Mesothelial cell of epicardium (in vitro differentiated cells): Measurements from ENCODE around the gene TMEM25. TPM values are rescaled to one million over a fixed set of nuclear protein-coding genes. Genes with fewer than 3 reads are reported as not detected.
"Not testable (repeated sequence)": the region's sequence is repeated elsewhere in the genome, so short reads cannot be mapped to it uniquely, and the experiment has no call there.

ENCODE experiments used
- DNase-seq, 2 experiments: peaks; one replicate each; pipeline ENCODE4 v3.0.0; 2021; ENCODE audit warnings: low spot score in 2 of 2; ENCODE audit not compliant: unreplicated experiment in 2 of 2
- H3K27ac Mint-ChIP-seq: 2 replicates; pipeline ENCODE4 v1.8.0; 2021; ENCODE audit warnings: mixed read lengths
- H3K27me3 Mint-ChIP-seq: 2 replicates; pipeline ENCODE4 v1.8.0; 2021; ENCODE audit warnings: low read depth, mixed read lengths
- H3K36me3 Mint-ChIP-seq: 2 replicates; pipeline ENCODE4 v1.8.0; 2021; ENCODE audit warnings: mixed read lengths
- H3K4me1 Mint-ChIP-seq: 2 replicates; pipeline ENCODE4 v1.8.0; 2021; ENCODE audit warnings: mixed read lengths
- H3K4me3 Mint-ChIP-seq: 2 replicates; pipeline ENCODE4 v1.8.0; 2021; ENCODE audit warnings: mild to moderate bottlenecking, moderate library complexity, mixed read lengths
- H3K9me3 Mint-ChIP-seq: 2 replicates; pipeline ENCODE4 v1.8.0; 2021; ENCODE audit warnings: mixed read lengths
- CTCF ChIP-seq: fragments of 200-600 bp; sonication (generic); IDR thresholded peaks from one replicate; pipeline ENCODE4 v1.5.0; 2021; ENCODE audit warnings: antibody characterized with exemption; ENCODE audit not compliant: unreplicated experiment
- total RNA-seq: library from RNA; stranded (reverse); gene quantifications from 3 replicates; pipeline ENCODE4 v1.2.1, GENCODE V29; 2021

Gene TMEM25
- total RNA-seq, 1 donor from 2014 or later: 46.1 TPM

DNA sequence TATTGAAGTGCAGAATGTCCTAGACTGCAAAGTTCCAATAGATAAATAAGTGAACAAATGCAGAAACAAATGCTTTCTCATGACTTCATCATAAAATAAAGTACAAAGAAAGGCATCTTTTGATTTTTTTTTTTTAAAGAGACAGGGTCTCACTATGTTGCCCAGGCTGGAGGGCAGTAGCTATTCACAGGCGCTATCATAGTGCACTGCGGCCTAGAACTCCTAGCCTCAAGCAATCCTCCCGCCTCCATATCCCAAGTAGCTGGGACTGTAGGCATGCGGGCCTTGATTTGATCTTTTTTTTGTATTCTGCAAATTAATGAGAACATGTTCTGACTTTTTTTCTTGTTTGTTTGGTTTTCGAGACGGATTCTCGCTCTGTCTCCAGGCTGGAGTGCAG, 43.6 kb downstream of the TMEM25 start:
- no peak for DNase-seq
- TF ChIP-seq CTCF: no peak
- Mint-ChIP-seq H3K36me3 (no peaks in the 10 kb centered on the region), H3K27ac (peak overlapping the region; percentile 82), H3K27me3 (no peaks in the 10 kb centered on the region), H3K9me3 (no peaks in the 10 kb centered on the region), H3K4me3 (peak overlapping the region; percentile 53), H3K4me1 (peaks cover 37% of the 10 kb centered on the region)

DNA sequence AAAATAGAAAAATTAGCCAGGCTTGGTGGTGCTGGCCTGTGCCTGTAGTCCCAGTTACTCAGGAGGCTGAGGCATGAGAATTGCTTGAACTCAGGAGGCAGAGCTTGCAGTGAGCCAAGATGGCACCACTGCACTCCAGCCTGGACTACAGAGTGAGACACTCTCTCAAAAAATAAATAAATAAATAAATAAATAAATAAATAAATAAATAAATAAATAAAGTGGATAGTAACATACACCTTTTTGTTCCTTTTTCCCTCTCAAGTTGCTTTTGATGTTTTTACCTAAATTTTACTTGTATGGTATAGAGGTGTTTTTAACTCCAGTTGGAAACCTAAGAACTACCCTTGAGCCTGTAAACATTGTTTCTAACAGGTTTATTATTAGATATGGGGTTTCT, 47.0 kb downstream of the TMEM25 start:
- not testable (repeated sequence) for H3K27me3 Mint-ChIP-seq, H3K27ac Mint-ChIP-seq, H3K9me3 Mint-ChIP-seq, H3K4me3 Mint-ChIP-seq, H3K36me3 Mint-ChIP-seq, DNase-seq
- peaks cover 31% of the 10 kb centered on the region for H3K4me1 Mint-ChIP-seq

DNA sequence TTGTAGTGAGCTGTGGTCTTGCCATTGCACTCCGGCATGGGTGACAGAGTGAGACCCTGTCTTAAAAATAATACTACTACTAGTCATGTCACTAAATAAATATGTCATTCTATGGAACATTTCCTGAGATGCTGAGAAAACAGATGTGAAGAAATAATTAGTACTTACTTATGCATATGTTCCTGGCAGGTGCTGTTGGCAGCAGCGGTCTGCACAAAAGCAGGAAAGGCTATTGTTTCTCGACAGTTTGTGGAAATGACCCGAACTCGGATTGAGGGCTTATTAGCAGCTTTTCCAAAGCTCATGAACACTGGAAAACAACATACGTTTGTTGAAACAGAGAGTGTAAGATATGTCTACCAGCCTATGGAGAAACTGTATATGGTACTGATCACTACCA, 50.1 kb downstream of the TMEM25 start:
- TF ChIP-seq CTCF: no peak
- H3K4me3 Mint-ChIP-seq: no peak overlapping the region
- no peak overlapping the region for H3K27ac Mint-ChIP-seq
- no peaks in the 10 kb centered on the region for H3K27me3 Mint-ChIP-seq
- H3K4me1 Mint-ChIP-seq: peaks cover 5% of the 10 kb centered on the region
- H3K9me3 Mint-ChIP-seq: no peaks in the 10 kb centered on the region
- no peak for DNase-seq
- peaks cover 22% of the 10 kb centered on the region for H3K36me3 Mint-ChIP-seq

Other genes starting within 250 kb of the TMEM25 start
- gene CD3E, start 226.5 kb upstream of the TMEM25 start, total RNA-seq: not detected in 3 replicates
- gene CD3D, start 188.5 kb upstream of the TMEM25 start, total RNA-seq: not detected in 3 replicates
- not detected in 3 replicates for gene CD3G, start 186.8 kb upstream of the TMEM25 start, total RNA-seq
- 40.5 to 41.5 TPM (median 41.5 TPM) in 3 replicates for gene UBE4A, start 171.6 kb upstream of the TMEM25 start, total RNA-seq
- gene ATP5MG, start 129.6 kb upstream of the TMEM25 start, total RNA-seq: 168 to 188 TPM (median 180 TPM) in 3 replicates
- 83.6 to 85.8 TPM (median 83.7 TPM) in 3 replicates for gene KMT2A, start 94.7 kb upstream of the TMEM25 start, total RNA-seq
- gene TTC36, start 3.7 kb upstream of the TMEM25 start, total RNA-seq: 1.1 TPM in 3 replicates
- 22.3 to 24.1 TPM (median 23.7 TPM) in 3 replicates for gene IFT46, start 34.7 kb downstream of the TMEM25 start, total RNA-seq
- gene ARCN1, start 41.2 kb downstream of the TMEM25 start, total RNA-seq: 139 to 144 TPM (median 140 TPM) in 3 replicates
- gene PHLDB1, start 76.4 kb downstream of the TMEM25 start, total RNA-seq: 138 to 148 TPM (median 139 TPM) in 3 replicates
- 0.11 TPM in 1 of 3 replicates, not detected in the others for gene TREH, start 148.5 kb downstream of the TMEM25 start, total RNA-seq